Fibroblast of lung (primary cell): ENCODE results near the gene RBM41.

Source experiments
- EZH2 ChIP-seq: IDR thresholded peaks from 2 replicates; pipeline ENCODE4 v1.5.1; 2012; ENCODE audit warnings: low read length, control low read depth, mild to moderate bottlenecking; ENCODE audit errors: missing control alignments
- TF ChIP-seq, protein P1 (sequence below), 2 donors: IDR thresholded peaks in 1 of 2; conservative IDR thresholded peaks in 1 of 2; 1 replicate in 1 of 2; 2 replicates in 1 of 2; pipeline ENCODE4 v1.5.1; 2011 to 2012; ENCODE audit warnings: low read length in 2 of 2, control low read depth in 1 of 2, inconsistent platforms in 1 of 2, low read depth in 1 of 2, mild to moderate bottlenecking in 1 of 2

DNA sequence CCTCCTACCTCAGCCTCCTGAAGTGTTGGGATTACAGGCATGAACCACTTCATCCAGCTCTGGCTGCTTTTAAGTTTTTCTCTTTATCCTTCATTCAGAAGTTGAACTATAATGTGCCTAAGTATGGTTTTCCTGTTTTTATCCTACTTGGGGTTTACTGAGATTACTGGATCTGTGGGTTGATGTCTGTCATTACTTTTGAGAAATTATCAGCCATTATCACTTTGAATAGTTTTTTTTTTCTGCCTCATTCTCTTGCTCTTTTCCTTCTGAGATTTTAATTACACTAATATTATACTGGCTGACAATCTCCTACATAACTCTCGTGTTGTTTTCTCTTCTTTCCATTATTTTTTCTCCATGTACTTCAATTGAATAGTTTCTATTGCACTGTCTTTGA lies 71.0 kb downstream of the RBM41 start:
- TF ChIP-seq, protein P1, sequence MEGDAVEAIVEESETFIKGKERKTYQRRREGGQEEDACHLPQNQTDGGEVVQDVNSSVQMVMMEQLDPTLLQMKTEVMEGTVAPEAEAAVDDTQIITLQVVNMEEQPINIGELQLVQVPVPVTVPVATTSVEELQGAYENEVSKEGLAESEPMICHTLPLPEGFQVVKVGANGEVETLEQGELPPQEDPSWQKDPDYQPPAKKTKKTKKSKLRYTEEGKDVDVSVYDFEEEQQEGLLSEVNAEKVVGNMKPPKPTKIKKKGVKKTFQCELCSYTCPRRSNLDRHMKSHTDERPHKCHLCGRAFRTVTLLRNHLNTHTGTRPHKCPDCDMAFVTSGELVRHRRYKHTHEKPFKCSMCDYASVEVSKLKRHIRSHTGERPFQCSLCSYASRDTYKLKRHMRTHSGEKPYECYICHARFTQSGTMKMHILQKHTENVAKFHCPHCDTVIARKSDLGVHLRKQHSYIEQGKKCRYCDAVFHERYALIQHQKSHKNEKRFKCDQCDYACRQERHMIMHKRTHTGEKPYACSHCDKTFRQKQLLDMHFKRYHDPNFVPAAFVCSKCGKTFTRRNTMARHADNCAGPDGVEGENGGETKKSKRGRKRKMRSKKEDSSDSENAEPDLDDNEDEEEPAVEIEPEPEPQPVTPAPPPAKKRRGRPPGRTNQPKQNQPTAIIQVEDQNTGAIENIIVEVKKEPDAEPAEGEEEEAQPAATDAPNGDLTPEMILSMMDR (conservative IDR thresholded peaks at IDR 0.05 in 1 of 2, IDR thresholded peaks at IDR 0.05 in 1 of 2; ENCODE audit: low read depth in 1 of 2, low read length in 2 of 2) = no peak
- TF ChIP-seq EZH2 = no peak
